H1 (cell line): ENCODE results near the gene RUNX1.

Source experiments
- ATF3 ChIP-seq: IDR thresholded peaks from 2 replicates; pipeline ENCODE4 v1.6.1; 2011; ENCODE audit warnings: low read depth, mild to moderate bottlenecking, low read length; ENCODE audit not compliant: insufficient read depth
- BRCA1 ChIP-seq: IDR thresholded peaks from 2 replicates; pipeline ENCODE4 v1.6.1; 2012; ENCODE audit warnings: low read depth, low read length, improper control_type of control experiment
- CREB1 ChIP-seq: IDR thresholded peaks from 2 replicates; pipeline ENCODE4 v1.6.1; 2012; ENCODE audit warnings: inconsistent platforms
- CTCF ChIP-seq, 3 experiments: IDR thresholded peaks; 1 replicate in 2 of 3; 2 replicates in 1 of 3; pipeline versions ENCODE4 v1.5.1 to v1.6.1; 2011; ENCODE audit warnings: low read length in 3 of 3, mild to moderate bottlenecking in 3 of 3, inconsistent platforms in 2 of 3, low read depth in 1 of 3, moderate library complexity in 1 of 3; ENCODE audit not compliant: insufficient read depth in 1 of 3; ENCODE audit errors: control extremely low read depth in 1 of 3
- EGR1 ChIP-seq: IDR thresholded peaks from 2 replicates; pipeline ENCODE4 v1.6.1; 2011; ENCODE audit warnings: low read depth, low read length, borderline replicate concordance
- EZH2 ChIP-seq: fragments of 200-600 bp; sonication (generic); IDR thresholded peaks from 2 replicates; pipeline ENCODE4 v1.7.1; 2012; ENCODE audit warnings: low read depth, mild to moderate bottlenecking, moderate library complexity, low read length, inconsistent platforms; ENCODE audit not compliant: severe bottlenecking
- HDAC6 ChIP-seq: IDR thresholded peaks from one replicate; pipeline ENCODE4 v1.7.1; 2012; ENCODE audit warnings: low read depth, mild to moderate bottlenecking, inconsistent platforms, low read length, moderate library complexity
- POLR2AphosphoS5 ChIP-seq: IDR thresholded peaks from 2 replicates; pipeline ENCODE4 v1.6.1; 2011; ENCODE audit warnings: low read depth, low read length
- POU5F1 ChIP-seq: IDR thresholded peaks from 2 replicates; pipeline ENCODE4 v1.6.1; 2011; ENCODE audit warnings: low read depth, mild to moderate bottlenecking, low read length, moderate library complexity
- RNF2 ChIP-seq: fragments of 200-900, 300-1000 bp; sonication (generic); IDR thresholded peaks from 2 replicates; pipeline ENCODE4 v1.7.1; 2016; ENCODE audit warnings: borderline replicate concordance, low read depth, mild to moderate bottlenecking, antibody characterized with exemption, low read length; ENCODE audit not compliant: poor library complexity, severe bottlenecking; ENCODE audit errors: missing control alignments
- SUZ12 ChIP-seq: fragments of 200-600 bp; sonication (generic); IDR thresholded peaks from 2 replicates; pipeline ENCODE4 v1.6.1; 2012; ENCODE audit warnings: mild to moderate bottlenecking, inconsistent platforms, low read length, moderate library complexity, mixed read lengths
- TAF1 ChIP-seq: IDR thresholded peaks from 2 replicates; pipeline ENCODE4 v1.6.1; 2011; ENCODE audit warnings: mild to moderate bottlenecking, low read depth, low read length

GRCh38 chr21:34965200-34966174 is 83.6 kb downstream of the RUNX1 start:
- TF ChIP-seq ATF3 (no peak), SUZ12 (no peak), CTCF (IDR thresholded peaks at IDR 0.05; ENCODE audit: control extremely low read depth in 1 of 3, insufficient read depth in 1 of 3, low read depth in 1 of 3, low read length in 3 of 3) (no peak), TAF1 (no peak), RNF2 (no peak), BRCA1 (no peak), EZH2 (no peak), POLR2AphosphoS5 (no peak), HDAC6 (no peak), CREB1 (no peak), POU5F1 (no peak), EGR1 (no peak)
